ENCODE data around the gene KSR1.

DNA sequence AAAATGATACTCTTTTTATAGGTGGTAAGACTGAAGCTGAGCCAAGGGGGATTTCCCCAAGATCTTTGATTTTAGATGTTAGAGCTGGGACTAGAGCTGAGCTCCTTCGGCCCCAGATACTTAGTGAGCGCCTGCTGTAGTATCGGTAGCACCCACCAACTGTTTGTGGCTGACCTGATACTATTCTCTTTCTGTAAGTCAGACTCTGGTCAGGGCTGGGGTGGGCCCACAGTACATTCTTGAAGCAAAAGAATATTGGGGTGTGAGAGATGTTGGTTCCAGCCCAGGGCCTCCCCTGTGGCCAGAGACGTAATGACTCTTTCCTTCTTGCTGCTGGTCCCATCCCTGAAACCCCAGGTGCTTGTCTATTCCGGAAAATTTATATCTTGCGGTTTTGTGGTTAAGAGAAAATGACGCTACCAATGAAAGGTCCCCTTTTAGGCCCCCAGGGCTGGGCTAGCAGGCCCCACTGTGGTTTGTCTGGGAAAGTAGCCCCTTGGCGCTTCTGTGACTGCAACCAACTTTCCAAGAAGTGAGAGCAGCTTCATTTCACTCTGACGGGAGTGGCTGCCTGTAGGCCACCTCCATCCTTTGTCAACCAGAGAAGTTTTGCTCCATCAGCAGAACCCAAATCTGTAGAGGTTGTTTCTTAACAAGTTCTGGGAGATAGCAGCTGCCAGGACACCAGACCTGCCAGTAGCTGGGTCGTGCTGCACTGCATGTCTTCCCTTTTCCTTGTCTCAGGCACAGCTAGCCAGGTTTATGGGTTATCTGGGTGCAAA, 88.3 kb downstream of the KSR1 start:
- no peak for TF ChIP-seq POLR2A (IDR thresholded peaks at IDR 0.05)
- TF ChIP-seq, protein P1, sequence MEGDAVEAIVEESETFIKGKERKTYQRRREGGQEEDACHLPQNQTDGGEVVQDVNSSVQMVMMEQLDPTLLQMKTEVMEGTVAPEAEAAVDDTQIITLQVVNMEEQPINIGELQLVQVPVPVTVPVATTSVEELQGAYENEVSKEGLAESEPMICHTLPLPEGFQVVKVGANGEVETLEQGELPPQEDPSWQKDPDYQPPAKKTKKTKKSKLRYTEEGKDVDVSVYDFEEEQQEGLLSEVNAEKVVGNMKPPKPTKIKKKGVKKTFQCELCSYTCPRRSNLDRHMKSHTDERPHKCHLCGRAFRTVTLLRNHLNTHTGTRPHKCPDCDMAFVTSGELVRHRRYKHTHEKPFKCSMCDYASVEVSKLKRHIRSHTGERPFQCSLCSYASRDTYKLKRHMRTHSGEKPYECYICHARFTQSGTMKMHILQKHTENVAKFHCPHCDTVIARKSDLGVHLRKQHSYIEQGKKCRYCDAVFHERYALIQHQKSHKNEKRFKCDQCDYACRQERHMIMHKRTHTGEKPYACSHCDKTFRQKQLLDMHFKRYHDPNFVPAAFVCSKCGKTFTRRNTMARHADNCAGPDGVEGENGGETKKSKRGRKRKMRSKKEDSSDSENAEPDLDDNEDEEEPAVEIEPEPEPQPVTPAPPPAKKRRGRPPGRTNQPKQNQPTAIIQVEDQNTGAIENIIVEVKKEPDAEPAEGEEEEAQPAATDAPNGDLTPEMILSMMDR (IDR thresholded peaks at IDR 0.05): no peak
